ENCODE results near the gene IL20RA.

The IL20RA gene

GRCh38 chr6:137049095-137049494 lies 4.3 kb upstream of the IL20RA start:
- TF ChIP-seq TCF12 (IDR thresholded peaks at IDR 0.05; ENCODE audit: low read depth) (no peak), ZBTB7A (IDR thresholded peaks at IDR 0.05; ENCODE audit: low read depth) (no peak), TAF1 (IDR thresholded peaks at IDR 0.05; ENCODE audit: low read depth) (no peak), CREB1 (IDR thresholded peaks at IDR 0.05; ENCODE audit: low read depth) (no peak), FOXM1 (IDR thresholded peaks at IDR 0.05; ENCODE audit: borderline replicate concordance, low read depth) (no peak)

- no peak for TF ChIP-seq TAF1 (IDR thresholded peaks at IDR 0.05; ENCODE audit: low read depth)
- no peak for TF ChIP-seq CREB1 (IDR thresholded peaks at IDR 0.05; ENCODE audit: low read depth)
- no peak for TF ChIP-seq TEAD4 (IDR thresholded peaks at IDR 0.05)
- TF ChIP-seq FOXM1 (IDR thresholded peaks at IDR 0.05; ENCODE audit: borderline replicate concordance, low read depth), result no peak
- TF ChIP-seq YY1 (IDR thresholded peaks at IDR 0.05; ENCODE audit: low read depth), result no peak
- no peak for TF ChIP-seq ZBTB7A (IDR thresholded peaks at IDR 0.05; ENCODE audit: low read depth)
These were observed 2.2 kb upstream of the IL20RA start for GRCh38 chr6:137046871-137047412.

GRCh38 chr6:137045222-137045789 lies 541 bp upstream of the IL20RA start:
- no peak for TF ChIP-seq CEBPB (IDR thresholded peaks at IDR 0.05)
- no peak for TF ChIP-seq CREB1 (IDR thresholded peaks at IDR 0.05; ENCODE audit: low read depth)
- no peak for TF ChIP-seq EP300 (IDR thresholded peaks at IDR 0.05; ENCODE audit: borderline replicate concordance)
- TF ChIP-seq ZBTB7A (IDR thresholded peaks at IDR 0.05; ENCODE audit: low read depth), result no peak
- no peak for TF ChIP-seq REST (IDR thresholded peaks at IDR 0.05; ENCODE audit: low read depth)
- TF ChIP-seq YY1 (IDR thresholded peaks at IDR 0.05; ENCODE audit: low read depth), result no peak
- no peak for TF ChIP-seq TAF1 (IDR thresholded peaks at IDR 0.05; ENCODE audit: low read depth)
- no peak for TF ChIP-seq MAX (IDR thresholded peaks at IDR 0.05)
- no peak for TF ChIP-seq FOXM1 (IDR thresholded peaks at IDR 0.05; ENCODE audit: borderline replicate concordance, low read depth)
- no peak for TF ChIP-seq TCF12 (IDR thresholded peaks at IDR 0.05; ENCODE audit: low read depth)
- no peak for TF ChIP-seq RAD21 (IDR thresholded peaks at IDR 0.05; ENCODE audit: low read depth)
- TF ChIP-seq EGR1 (IDR thresholded peaks at IDR 0.05), result no peak
- TF ChIP-seq NFIC (IDR thresholded peaks at IDR 0.05), result no peak

- peak; percentile 17; the same call in 1 of the 2 replicates for TF ChIP-seq TAF1 (IDR thresholded peaks at IDR 0.05; ENCODE audit: low read depth)
- 0 out of 2 replicates have a peak, but pooled peaks have one; percentile 34 for TF ChIP-seq MAX (IDR thresholded peaks at IDR 0.05)
- no peak for TF ChIP-seq CREB1 (IDR thresholded peaks at IDR 0.05; ENCODE audit: low read depth)
- TF ChIP-seq EP300 (IDR thresholded peaks at IDR 0.05; ENCODE audit: borderline replicate concordance), result no peak
- no peak for TF ChIP-seq YY1 (IDR thresholded peaks at IDR 0.05; ENCODE audit: low read depth)
- TF ChIP-seq NFIC (IDR thresholded peaks at IDR 0.05), result no peak
- no peak for TF ChIP-seq REST (IDR thresholded peaks at IDR 0.05; ENCODE audit: low read depth)
- no peak for TF ChIP-seq TCF12 (IDR thresholded peaks at IDR 0.05; ENCODE audit: low read depth)
- TF ChIP-seq EGR1 (IDR thresholded peaks at IDR 0.05), result no peak
These were observed 927 bp downstream of the IL20RA start for GRCh38 chr6:137043710-137044365.

GRCh38 chr6:137040393-137040792 lies 4.4 kb downstream of the IL20RA start:
- TF ChIP-seq TCF12 (IDR thresholded peaks at IDR 0.05; ENCODE audit: low read depth), result no peak
- TF ChIP-seq RAD21 (IDR thresholded peaks at IDR 0.05; ENCODE audit: low read depth), result no peak
- no peak for TF ChIP-seq TAF1 (IDR thresholded peaks at IDR 0.05; ENCODE audit: low read depth)
- no peak for TF ChIP-seq EGR1 (IDR thresholded peaks at IDR 0.05)

GRCh38 chr6:137039010-137039409 lies 5.8 kb downstream of the IL20RA start:
- no peak for TF ChIP-seq TAF1 (IDR thresholded peaks at IDR 0.05; ENCODE audit: low read depth)
- TF ChIP-seq NFIC (IDR thresholded peaks at IDR 0.05), result no peak
- TF ChIP-seq MAX (IDR thresholded peaks at IDR 0.05), result no peak
- TF ChIP-seq EP300 (IDR thresholded peaks at IDR 0.05; ENCODE audit: borderline replicate concordance), result no peak
- no peak for TF ChIP-seq TEAD4 (IDR thresholded peaks at IDR 0.05)
- no peak for TF ChIP-seq CEBPB (IDR thresholded peaks at IDR 0.05)
- no peak for TF ChIP-seq USF1 (IDR thresholded peaks at IDR 0.05)
- TF ChIP-seq YY1 (IDR thresholded peaks at IDR 0.05; ENCODE audit: low read depth), result no peak
- no peak for TF ChIP-seq REST (IDR thresholded peaks at IDR 0.05; ENCODE audit: low read depth)
- TF ChIP-seq ZBTB7A (IDR thresholded peaks at IDR 0.05; ENCODE audit: low read depth), result no peak
- no peak for TF ChIP-seq TCF12 (IDR thresholded peaks at IDR 0.05; ENCODE audit: low read depth)
- TF ChIP-seq RAD21 (IDR thresholded peaks at IDR 0.05; ENCODE audit: low read depth), result no peak
- TF ChIP-seq FOXM1 (IDR thresholded peaks at IDR 0.05; ENCODE audit: borderline replicate concordance, low read depth), result no peak
- TF ChIP-seq CREB1 (IDR thresholded peaks at IDR 0.05; ENCODE audit: low read depth), result no peak
- TF ChIP-seq EGR1 (IDR thresholded peaks at IDR 0.05), result no peak

Measured in Ishikawa (cell line).